ENCODE results near the gene BICD2. TPM values are rescaled to one million over a fixed set of nuclear protein-coding genes. Genes with fewer than 3 reads are reported as not detected.

The BICD2 gene
- total and polyA plus RNA-seq, 10 donors: 9.4 to 55.7 (median 35.9) TPM

DNA sequence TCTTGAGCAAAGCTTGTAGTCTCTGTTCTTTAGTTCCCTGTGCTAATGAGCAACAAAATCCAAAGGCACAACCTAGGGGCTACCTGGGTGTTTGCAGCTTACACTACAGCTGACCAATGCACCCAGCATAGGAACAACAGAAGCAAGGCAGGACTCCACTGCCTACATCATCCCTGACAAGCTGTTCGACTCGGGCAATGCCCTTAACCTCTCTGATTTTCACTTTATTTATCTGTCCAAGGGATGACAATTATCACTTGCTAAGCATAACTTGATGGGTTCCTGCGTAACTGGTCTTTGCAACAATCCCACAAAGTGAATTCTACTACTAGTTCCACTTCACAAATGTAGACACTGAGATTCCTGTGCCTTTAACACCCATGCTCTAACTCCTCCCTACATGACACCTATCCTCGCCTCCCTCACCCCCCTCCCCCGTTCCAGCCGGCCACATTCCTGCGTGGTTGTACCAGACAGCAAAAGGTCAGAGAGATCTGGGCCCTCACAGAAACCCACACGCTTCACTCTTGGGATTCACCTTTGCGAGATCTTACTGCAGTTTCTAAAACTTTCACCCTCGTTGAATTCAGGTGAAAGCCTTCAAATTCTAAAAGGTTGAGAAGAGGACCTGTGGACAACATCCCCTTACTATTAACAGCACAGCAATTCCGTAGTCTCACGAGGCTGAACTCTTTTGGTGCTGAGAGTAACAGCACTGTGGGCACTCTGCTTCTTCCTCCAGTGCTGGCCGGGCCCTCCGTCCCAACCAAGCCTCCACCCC is 95.7 kb downstream of the BICD2 start:
- H3K4me1 ChIP-seq: peaks cover 20 to 76% (median 53%) of the 10 kb centered on the region in 6 donors
- 21 to 23% (median 22%) methylated on average over 14 of the region's 14 CpGs for WGBS, 5 donors
- H3K36me3 ChIP-seq: peaks cover 0 to 28% (median 10%) of the 10 kb centered on the region in 6 donors
- H3K9me3 ChIP-seq: no peaks in the 10 kb centered on the region
- H3K4me3 ChIP-seq: peak overlapping the region; percentile 80 to 98 (median 92)
- peak overlapping the region; percentile 79 to 96 (median 94) for H3K27ac ChIP-seq
- TF ChIP-seq, protein P1, sequence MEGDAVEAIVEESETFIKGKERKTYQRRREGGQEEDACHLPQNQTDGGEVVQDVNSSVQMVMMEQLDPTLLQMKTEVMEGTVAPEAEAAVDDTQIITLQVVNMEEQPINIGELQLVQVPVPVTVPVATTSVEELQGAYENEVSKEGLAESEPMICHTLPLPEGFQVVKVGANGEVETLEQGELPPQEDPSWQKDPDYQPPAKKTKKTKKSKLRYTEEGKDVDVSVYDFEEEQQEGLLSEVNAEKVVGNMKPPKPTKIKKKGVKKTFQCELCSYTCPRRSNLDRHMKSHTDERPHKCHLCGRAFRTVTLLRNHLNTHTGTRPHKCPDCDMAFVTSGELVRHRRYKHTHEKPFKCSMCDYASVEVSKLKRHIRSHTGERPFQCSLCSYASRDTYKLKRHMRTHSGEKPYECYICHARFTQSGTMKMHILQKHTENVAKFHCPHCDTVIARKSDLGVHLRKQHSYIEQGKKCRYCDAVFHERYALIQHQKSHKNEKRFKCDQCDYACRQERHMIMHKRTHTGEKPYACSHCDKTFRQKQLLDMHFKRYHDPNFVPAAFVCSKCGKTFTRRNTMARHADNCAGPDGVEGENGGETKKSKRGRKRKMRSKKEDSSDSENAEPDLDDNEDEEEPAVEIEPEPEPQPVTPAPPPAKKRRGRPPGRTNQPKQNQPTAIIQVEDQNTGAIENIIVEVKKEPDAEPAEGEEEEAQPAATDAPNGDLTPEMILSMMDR (IDR thresholded peaks at IDR 0.05 in 8 of 11, conservative IDR thresholded peaks at IDR 0.05 in 3 of 11): no peak
- no peak for TF ChIP-seq POLR2A (IDR thresholded peaks at IDR 0.05)
- no peak for TF ChIP-seq POLR2AphosphoS5 (IDR thresholded peaks at IDR 0.05)
- intact Hi-C loops (cut with DNase I; ENCODE audit: low total_unique reads): no loop called here
- peak; percentile 80 for DNase-seq
- no peaks in the 10 kb centered on the region for H3K27me3 ChIP-seq (replicated peaks in 1 of 7)

DNA sequence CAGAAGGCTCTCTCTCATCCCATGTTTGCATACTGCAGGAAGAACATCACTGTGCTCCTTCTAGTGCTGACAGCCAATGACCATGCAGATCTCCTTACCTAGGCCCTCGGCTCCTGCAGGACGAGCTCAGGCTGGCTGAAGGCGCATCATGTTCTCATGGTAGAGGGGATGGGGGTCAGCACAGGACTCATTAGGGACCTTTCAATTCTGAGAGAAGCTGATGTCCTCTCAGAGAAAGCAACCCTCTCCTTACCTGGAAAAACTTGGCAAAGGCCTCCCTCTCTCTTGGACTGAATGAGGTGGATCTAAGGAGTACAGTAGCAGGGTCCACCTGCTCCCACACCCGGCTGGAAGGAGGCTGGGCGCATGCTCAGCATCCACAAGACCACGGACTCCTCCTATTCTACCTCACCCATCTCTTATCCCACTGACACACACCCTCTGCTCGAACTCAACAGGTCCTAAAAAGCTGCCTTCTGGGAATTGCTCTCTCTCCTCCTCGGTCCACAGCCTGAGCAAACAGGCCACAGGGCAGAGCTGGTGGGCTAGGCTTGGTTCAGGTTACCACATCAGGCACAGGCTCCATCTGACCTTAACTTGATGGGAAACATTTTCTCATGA is 97.6 kb downstream of the BICD2 start:
- DNase-seq: peak; percentile 56
- Histone ChIP-seq H3K9me3 (no peaks in the 10 kb centered on the region), H3K4me1 (peaks cover 20 to 81% (median 53%) of the 10 kb centered on the region in 6 donors), H3K27ac (no peak overlapping the region), H3K4me3 (no peak overlapping the region), H3K36me3 (peaks cover 0 to 46% (median 10%) of the 10 kb centered on the region in 6 donors), H3K27me3 (replicated peaks in 1 of 7) (no peaks in the 10 kb centered on the region)
- intact Hi-C loops (cut with DNase I; ENCODE audit: low total_unique reads): no loop called here
- WGBS, 5 donors: 84 to 95% (median 93%) methylated on average over 8 of the region's 8 CpGs
- TF ChIP-seq POLR2AphosphoS5 (IDR thresholded peaks at IDR 0.05) (no peak), POLR2A (IDR thresholded peaks at IDR 0.05) (no peak)
- TF ChIP-seq, protein P1 (IDR thresholded peaks at IDR 0.05 in 8 of 11, conservative IDR thresholded peaks at IDR 0.05 in 3 of 11): no peak

DNA sequence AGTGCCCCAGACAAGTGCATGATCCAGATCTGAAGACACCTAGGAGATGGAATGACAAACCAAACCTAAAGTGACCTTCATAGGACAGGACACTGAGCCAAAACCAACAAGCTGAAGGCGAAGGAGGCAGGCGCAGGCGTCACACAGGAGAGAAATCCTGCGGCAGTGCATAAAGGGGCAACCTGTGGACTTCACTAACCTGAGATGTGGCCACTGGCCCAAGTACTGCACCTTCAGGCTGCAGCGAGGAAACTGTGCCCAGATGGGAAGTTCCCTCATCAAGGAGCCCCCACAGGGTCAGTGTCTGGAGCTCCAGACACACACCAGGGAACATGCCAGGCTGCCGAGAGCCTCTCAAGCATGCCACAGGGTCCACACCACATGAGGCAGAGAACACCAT is 98.4 kb downstream of the BICD2 start:
- Histone ChIP-seq H3K27ac (no peak overlapping the region), H3K27me3 (replicated peaks in 1 of 7) (no peaks in the 10 kb centered on the region), H3K4me3 (no peak overlapping the region), H3K4me1 (peaks cover 16 to 80% (median 50%) of the 10 kb centered on the region in 6 donors), H3K9me3 (no peaks in the 10 kb centered on the region), H3K36me3 (peaks cover 0 to 54% (median 10%) of the 10 kb centered on the region in 6 donors)
- no peak for TF ChIP-seq POLR2A (IDR thresholded peaks at IDR 0.05)
- TF ChIP-seq, protein P1 (IDR thresholded peaks at IDR 0.05 in 8 of 11, conservative IDR thresholded peaks at IDR 0.05 in 3 of 11): no peak
- no peak for TF ChIP-seq POLR2AphosphoS5 (IDR thresholded peaks at IDR 0.05)
- intact Hi-C loops (cut with DNase I; ENCODE audit: low total_unique reads): no loop called here
- DNase-seq: peak; percentile 56
- 92 to 97% (median 94%) methylated on average over 4 to 6 of the region's 6 CpGs for WGBS, 5 donors

DNA sequence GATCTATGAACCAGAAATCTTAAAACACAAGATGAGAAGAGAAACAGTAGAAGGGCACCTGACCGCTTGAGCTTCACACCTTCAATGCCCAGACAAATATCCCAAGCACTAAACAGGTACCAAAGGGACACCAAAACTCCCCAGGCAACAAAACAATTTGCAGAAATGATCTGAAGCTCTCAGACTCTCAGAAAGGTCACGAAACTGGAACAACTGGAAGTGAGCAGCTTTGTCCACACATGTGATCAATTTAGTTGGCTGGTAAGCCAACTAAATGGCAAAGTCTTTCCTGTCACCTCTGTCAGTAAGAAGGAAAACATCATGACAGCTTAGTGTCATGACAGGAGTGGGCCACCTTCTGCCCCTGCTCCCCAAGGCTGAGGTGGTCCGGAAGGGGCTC is 98.8 kb downstream of the BICD2 start:
- Histone ChIP-seq H3K27me3 (replicated peaks in 1 of 7) (no peaks in the 10 kb centered on the region), H3K36me3 (peaks cover 0 to 56% (median 10%) of the 10 kb centered on the region in 6 donors), H3K9me3 (no peaks in the 10 kb centered on the region), H3K4me3 (no peak overlapping the region), H3K4me1 (peaks cover 13 to 80% (median 48%) of the 10 kb centered on the region in 6 donors), H3K27ac (no peak overlapping the region)
- DNase-seq: no peak
- WGBS, 5 donors: 86 to 93% (median 92%) methylated on average over 3 of the region's 3 CpGs
- intact Hi-C loops (cut with DNase I; ENCODE audit: low total_unique reads): no loop called here
- TF ChIP-seq, protein P1 (IDR thresholded peaks at IDR 0.05 in 8 of 11, conservative IDR thresholded peaks at IDR 0.05 in 3 of 11): no peak
- TF ChIP-seq POLR2AphosphoS5 (IDR thresholded peaks at IDR 0.05) (no peak), POLR2A (IDR thresholded peaks at IDR 0.05) (no peak)
